Osteoblast (primary cell): ENCODE results near the gene CASP4. TPM values are rescaled to one million over a fixed set of nuclear protein-coding genes. Genes with fewer than 3 reads are reported as not detected.

Source experiments
- DNase-seq: peaks from one replicate; pipeline ENCODE4 v3.0.0; 2011; ENCODE audit warnings: low spot score, mixed read lengths; ENCODE audit not compliant: insufficient read length; ENCODE audit errors: missing footprints
- H2AFZ ChIP-seq: 2 replicates; pipeline ENCODE4 v1.6.0; 2011; ENCODE audit warnings: mild to moderate bottlenecking, low read length
- H3K27ac ChIP-seq: 2 replicates; pipeline ENCODE4 v1.5.1; 2011; ENCODE audit warnings: mild to moderate bottlenecking, low read depth, low read length, moderate library complexity
- H3K27me3 ChIP-seq: 2 replicates; pipeline ENCODE4 v1.6.0; 2012; ENCODE audit warnings: mild to moderate bottlenecking, control low read depth, inconsistent platforms, low read length, moderate library complexity; ENCODE audit not compliant: insufficient read depth
- H3K36me3 ChIP-seq: 2 replicates; pipeline ENCODE4 v1.5.1; 2011; ENCODE audit warnings: mild to moderate bottlenecking, low read length, control low read depth, moderate library complexity; ENCODE audit not compliant: insufficient read depth
- H3K4me1 ChIP-seq: 2 replicates; pipeline ENCODE4 v1.5.1; 2011; ENCODE audit warnings: mild to moderate bottlenecking, low read length, control low read depth, moderate library complexity; ENCODE audit not compliant: insufficient read depth
- H3K4me2 ChIP-seq: 2 replicates; pipeline ENCODE4 v1.6.0; 2011; ENCODE audit warnings: mild to moderate bottlenecking, low read length; ENCODE audit not compliant: insufficient read depth
- H3K4me3 ChIP-seq: fragments of 200-600 bp; sonication (generic); 3 replicates; pipeline ENCODE4 v1.5.1; 2012; ENCODE audit warnings: mild to moderate bottlenecking, low read length, inconsistent platforms; ENCODE audit not compliant: insufficient read depth
- H3K79me2 ChIP-seq: 2 replicates; pipeline ENCODE4 v1.6.0; 2012; ENCODE audit warnings: mild to moderate bottlenecking, low read length, control low read depth, inconsistent platforms; ENCODE audit not compliant: insufficient read depth
- H3K9me3 ChIP-seq: 2 replicates; pipeline ENCODE4 v1.5.1; 2011; ENCODE audit warnings: low read depth, low read length, control low read depth
- H4K20me1 ChIP-seq: 2 replicates; pipeline ENCODE4 v1.6.0; 2012; ENCODE audit warnings: mild to moderate bottlenecking, low read length, control low read depth; ENCODE audit not compliant: insufficient read depth
- total RNA-seq: library from RNA; depleted of rRNA; stranded (reverse); fragments of >200 nt; gene quantifications from 2 replicates; pipeline ENCODE4 v1.2.3, GENCODE V29; 2012
- TF ChIP-seq, protein P1 (sequence below): IDR thresholded peaks from 2 replicates; pipeline ENCODE4 v1.5.1; 2011; ENCODE audit warnings: mild to moderate bottlenecking, low read depth, low read length, moderate library complexity; ENCODE audit errors: extremely low read depth

The CASP4 gene
- total RNA-seq, 1 donor, result 152 TPM

DNA sequence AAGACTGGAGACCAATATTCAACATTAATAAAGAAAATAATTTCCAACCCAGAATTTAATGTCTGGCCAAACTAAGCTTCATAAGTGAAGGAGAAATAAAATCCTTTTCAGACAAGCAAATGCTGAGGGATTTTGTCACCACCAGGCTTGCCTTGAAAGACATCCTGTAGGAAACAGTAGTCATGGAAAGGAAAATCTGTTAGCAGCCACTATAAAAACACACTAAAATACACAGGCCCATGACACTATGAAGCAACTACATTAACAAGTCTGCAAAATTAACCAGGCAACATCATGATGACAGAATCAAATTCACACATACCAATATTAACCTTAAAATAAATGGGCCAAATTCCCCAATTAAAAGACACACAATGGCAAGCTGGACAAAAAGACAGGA is 2.4 kb upstream of the CASP4 start:
- TF ChIP-seq, protein P1, sequence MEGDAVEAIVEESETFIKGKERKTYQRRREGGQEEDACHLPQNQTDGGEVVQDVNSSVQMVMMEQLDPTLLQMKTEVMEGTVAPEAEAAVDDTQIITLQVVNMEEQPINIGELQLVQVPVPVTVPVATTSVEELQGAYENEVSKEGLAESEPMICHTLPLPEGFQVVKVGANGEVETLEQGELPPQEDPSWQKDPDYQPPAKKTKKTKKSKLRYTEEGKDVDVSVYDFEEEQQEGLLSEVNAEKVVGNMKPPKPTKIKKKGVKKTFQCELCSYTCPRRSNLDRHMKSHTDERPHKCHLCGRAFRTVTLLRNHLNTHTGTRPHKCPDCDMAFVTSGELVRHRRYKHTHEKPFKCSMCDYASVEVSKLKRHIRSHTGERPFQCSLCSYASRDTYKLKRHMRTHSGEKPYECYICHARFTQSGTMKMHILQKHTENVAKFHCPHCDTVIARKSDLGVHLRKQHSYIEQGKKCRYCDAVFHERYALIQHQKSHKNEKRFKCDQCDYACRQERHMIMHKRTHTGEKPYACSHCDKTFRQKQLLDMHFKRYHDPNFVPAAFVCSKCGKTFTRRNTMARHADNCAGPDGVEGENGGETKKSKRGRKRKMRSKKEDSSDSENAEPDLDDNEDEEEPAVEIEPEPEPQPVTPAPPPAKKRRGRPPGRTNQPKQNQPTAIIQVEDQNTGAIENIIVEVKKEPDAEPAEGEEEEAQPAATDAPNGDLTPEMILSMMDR, result no peak
- Histone ChIP-seq H3K27ac (no peak overlapping the region), H3K4me2 (no peak overlapping the region), H3K4me3 (no peak overlapping the region), H2AFZ (no peak overlapping the region), H3K36me3 (no peaks in the 10 kb centered on the region), H3K79me2 (peaks cover 27% of the 10 kb centered on the region), H3K27me3 (no peaks in the 10 kb centered on the region), H3K4me1 (peaks cover 15% of the 10 kb centered on the region), H4K20me1 (no peaks in the 10 kb centered on the region), H3K9me3 (no peaks in the 10 kb centered on the region)
- no peak for DNase-seq

DNA sequence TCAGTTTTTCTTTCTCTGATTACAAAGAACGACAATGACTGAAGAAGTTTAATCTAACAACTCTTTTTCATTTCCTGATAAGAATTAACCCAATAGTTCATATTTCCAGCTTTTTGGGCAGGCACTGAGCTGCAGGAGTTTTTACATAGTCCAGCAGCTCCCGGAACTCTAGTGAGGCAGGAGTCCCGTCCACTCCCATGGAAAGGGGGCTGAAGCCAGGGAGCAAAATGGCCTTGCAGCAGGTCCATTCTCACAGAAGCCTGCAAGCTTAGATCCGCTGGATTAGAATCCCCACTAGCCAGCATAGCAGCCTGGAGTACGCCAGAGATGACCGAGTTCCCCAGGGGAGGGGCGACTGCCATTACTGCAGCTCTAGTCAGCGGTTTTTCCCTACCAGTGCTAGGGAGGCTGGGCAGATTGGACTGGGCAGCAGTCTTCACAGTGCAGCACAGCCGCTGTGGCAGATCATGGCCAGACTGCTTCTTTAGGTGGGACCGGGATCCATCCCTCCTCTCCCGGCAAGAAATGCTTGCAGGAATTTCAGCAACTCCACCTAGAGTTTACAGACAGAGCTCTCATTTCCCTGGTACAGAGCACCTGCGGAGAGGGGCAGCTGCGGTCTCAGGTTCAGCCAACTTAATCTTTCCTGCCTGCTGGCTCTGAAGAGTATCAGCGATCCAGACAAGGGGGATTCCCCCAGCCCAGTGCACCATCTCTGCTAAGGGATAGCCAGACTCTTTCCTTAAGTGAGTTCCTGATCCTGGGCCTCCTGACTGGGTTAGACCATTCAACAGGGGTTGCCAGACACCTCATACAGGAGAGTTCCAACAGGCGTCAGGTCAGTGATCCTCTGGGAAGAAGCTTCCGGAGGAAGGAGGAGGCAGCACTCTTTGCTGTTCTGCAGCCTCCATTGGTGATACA is 742 bp upstream of the CASP4 start:
- H3K36me3 ChIP-seq, result no peaks in the 10 kb centered on the region
- H3K4me1 ChIP-seq, result peaks cover 15% of the 10 kb centered on the region
- H3K79me2 ChIP-seq, result peaks cover 40% of the 10 kb centered on the region
- H4K20me1 ChIP-seq, result no peaks in the 10 kb centered on the region
- DNase-seq, result peak; percentile 37
- peak overlapping the region; percentile 95 for H3K4me3 ChIP-seq
- H3K27ac ChIP-seq, result peak overlapping the region; percentile 97
- H3K9me3 ChIP-seq, result no peaks in the 10 kb centered on the region
- no peaks in the 10 kb centered on the region for H3K27me3 ChIP-seq
- TF ChIP-seq, protein P1, result no peak
- H2AFZ ChIP-seq, result peak overlapping the region; percentile 96
- H3K4me2 ChIP-seq, result peak overlapping the region; percentile 92

DNA sequence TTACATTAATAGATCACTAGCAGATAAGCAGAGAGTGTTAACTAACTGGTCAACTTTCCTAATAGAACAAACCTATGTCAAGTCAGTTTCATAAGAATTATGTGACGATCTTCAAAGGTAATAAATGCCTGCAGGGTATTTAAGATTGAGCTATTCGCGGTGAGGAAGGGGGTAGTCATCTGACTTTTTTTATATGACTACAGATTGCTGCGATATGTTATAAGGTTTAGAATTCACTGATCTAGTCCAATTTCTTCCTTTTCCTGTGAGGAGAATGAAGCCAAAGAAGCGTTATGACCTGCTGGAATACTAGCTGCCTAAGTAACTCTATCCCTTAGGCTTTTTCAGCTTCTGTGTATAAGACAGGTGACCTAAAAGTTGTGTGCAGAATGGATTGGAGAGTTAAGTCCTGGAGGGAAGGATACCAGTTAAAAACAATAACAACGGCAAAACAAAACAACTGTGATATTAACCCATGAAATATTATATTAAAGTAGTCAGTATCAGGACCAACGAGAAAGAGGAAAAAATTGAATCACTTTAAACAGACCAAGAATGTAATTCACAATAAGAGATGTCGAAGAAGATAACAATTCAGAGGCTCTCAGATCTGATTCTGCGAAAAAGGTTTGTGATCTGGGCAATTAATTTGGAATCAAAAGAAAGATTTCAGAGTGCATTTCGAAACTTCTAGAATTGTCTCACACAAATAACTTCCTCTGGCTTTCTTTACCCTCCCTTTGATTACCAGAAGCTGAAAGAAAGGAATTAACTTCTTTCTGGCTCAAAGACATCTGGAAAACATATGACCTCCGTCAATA is 630 bp downstream of the CASP4 start:
- peak overlapping the region; percentile 92 for H3K4me2 ChIP-seq
- no peaks in the 10 kb centered on the region for H4K20me1 ChIP-seq
- H3K27ac ChIP-seq, result peak overlapping the region; percentile 97
- TF ChIP-seq, protein P1, result no peak
- peaks cover 15% of the 10 kb centered on the region for H3K4me1 ChIP-seq
- peak overlapping the region; percentile 95 for H3K4me3 ChIP-seq
- no peaks in the 10 kb centered on the region for H3K9me3 ChIP-seq
- no peak for DNase-seq
- peaks cover 50% of the 10 kb centered on the region for H3K79me2 ChIP-seq
- H3K36me3 ChIP-seq, result no peaks in the 10 kb centered on the region
- H3K27me3 ChIP-seq, result no peaks in the 10 kb centered on the region
- peak overlapping the region; percentile 96 for H2AFZ ChIP-seq

DNA sequence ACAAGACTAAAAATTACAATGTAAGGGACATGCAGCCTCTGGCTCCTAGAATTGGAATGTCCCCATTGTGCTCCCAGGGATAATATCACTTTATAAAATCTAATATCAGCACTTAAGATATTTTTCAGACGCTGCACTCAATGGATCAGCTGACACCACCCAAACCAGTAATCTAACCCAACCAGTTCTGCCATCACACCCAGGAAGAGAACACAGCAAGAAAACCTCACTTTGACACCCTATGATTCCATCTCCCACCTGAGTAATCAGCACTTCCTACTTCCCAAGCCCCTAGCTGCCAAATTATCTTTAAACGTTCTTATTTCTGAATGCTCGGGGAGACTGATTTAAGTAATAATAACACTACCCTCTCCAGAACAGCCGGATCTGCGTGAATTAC is 2.6 kb downstream of the CASP4 start:
- H3K4me3 ChIP-seq, result no peak overlapping the region
- H3K79me2 ChIP-seq, result peaks cover 69% of the 10 kb centered on the region
- H3K4me2 ChIP-seq, result no peak overlapping the region

More for the DNA sequence above, 2.6 kb downstream of the CASP4 start:
- Histone ChIP-seq H2AFZ (no peak overlapping the region), H3K4me1 (peaks cover 15% of the 10 kb centered on the region), H3K27me3 (no peaks in the 10 kb centered on the region), H3K27ac (no peak overlapping the region), H3K9me3 (no peaks in the 10 kb centered on the region), H3K36me3 (peaks cover 7% of the 10 kb centered on the region), H4K20me1 (no peaks in the 10 kb centered on the region)
- DNase-seq, result no peak
- TF ChIP-seq, protein P1, result no peak
